Stomach (tissue), 9 donors: ENCODE results near the gene NKAIN2. TPM values are rescaled to one million over a fixed set of nuclear protein-coding genes. Genes with fewer than 3 reads are reported as not detected.

ENCODE experiments used
- DNase-seq, 2 donors: peaks; one replicate each; pipeline versions ENCODE4 v3.0.0 to v3.0.0-alpha.2; 2013 to 2019
- H3K27ac ChIP-seq, 5 donors: fragments of 200-600 bp in 4 of 5; sonication (generic) in 4 of 5; one replicate each; pipeline ENCODE4 v1.5.1; 2013 to 2019; ENCODE audit warnings: mild to moderate bottlenecking in 1 of 5, moderate library complexity in 1 of 5
- H3K27me3 ChIP-seq, 3 donors: fragments of 200-600 bp; sonication (generic); one replicate each; pipeline ENCODE4 v1.5.1; 2017 to 2019; ENCODE audit warnings: mixed run types in 1 of 3
- H3K36me3 ChIP-seq, 4 donors: fragments of 200-600 bp; sonication (generic); 1 replicate in 3 of 4; 2 replicates in 1 of 4; pipeline ENCODE4 v1.5.1; 2016 to 2019
- H3K4me1 ChIP-seq, 4 donors: fragments of 200-600 bp; sonication (generic); one replicate each; pipeline ENCODE4 v1.5.1; 2016 to 2019
- H3K4me3 ChIP-seq, 4 donors: fragments of 200-600 bp; sonication (generic) in 3 of 4; one replicate each; pipeline ENCODE4 v1.5.1; 2016 to 2019; ENCODE audit warnings: mild to moderate bottlenecking in 1 of 4
- H3K9me3 ChIP-seq, 4 donors: fragments of 200-600 bp; sonication (generic); one replicate each; pipeline ENCODE4 v1.5.1; 2016 to 2019
- EP300 ChIP-seq: sonication (generic); formaldehyde crosslinking; IDR thresholded peaks from one replicate; pipeline ENCODE4 v1.6.1; 2017; ENCODE audit warnings: antibody characterized with exemption
- POLR2A ChIP-seq, 4 donors: fragments of 450-650 bp; IDR thresholded peaks; one replicate each; pipeline ENCODE4 v1.6.1; 2016; ENCODE audit warnings: antibody characterized with exemption in 4 of 4, control low read depth in 2 of 4, mild to moderate bottlenecking in 1 of 4, moderate library complexity in 1 of 4
- POLR2AphosphoS5 ChIP-seq, 3 donors: sonication (generic); formaldehyde crosslinking; IDR thresholded peaks; one replicate each; pipeline ENCODE4 v1.6.1; 2016; ENCODE audit warnings: antibody characterized with exemption in 3 of 3
- WGBS, 5 donors: extraction: QIAGEN DNeasy Blood & Tissue Kit in 3 of 5; methylation state at CpG; one replicate each; pipeline versions ENCODE4 v1.1.5 to v1.1.7; 2013 to 2018; 5-methylcytosine and 5-hydroxymethylcytosine counted together
- intact Hi-C: fragments of 100-400 bp; cut with DNase I; formaldehyde crosslinking; loops from one replicate; pipeline ENCODE4 v1.15.1; 2023; ENCODE audit warnings: low total_unique reads
- polyA plus RNA-seq, 3 donors: library from polyadenylated mRNA; stranded (reverse); fragments of 200-250 nt; gene quantifications; one replicate each; pipeline ENCODE4 v1.2.3, GENCODE V29; 2013
- total RNA-seq, 5 donors: library from RNA; depleted of rRNA; stranded (reverse); fragments of >200 nt; gene quantifications; one replicate each; pipeline versions ENCODE4 v1.1.0 to v1.2.3, GENCODE V29; 2014 to 2016
- TF ChIP-seq, protein P1 (sequence below), 7 experiments: fragments of 450-650 bp in 4 of 7; fragments of 200-600 bp in 3 of 7; sonication (generic) in 3 of 7; IDR thresholded peaks; one replicate each; pipeline ENCODE4 v1.5.1; 2016 to 2019; ENCODE audit warnings: antibody characterized with exemption in 7 of 7, control low read depth in 2 of 7, mild to moderate bottlenecking in 1 of 7
- donor health status: healthy with polysubstance abuse.
- donor health status: Bipolar disorder and iron deficiency.
- donor health status: healthy.

The NKAIN2 gene
- total and polyA plus RNA-seq, 8 donors = 0.13 to 9.6 (median 1.5) TPM; not detected in 5

DNA sequence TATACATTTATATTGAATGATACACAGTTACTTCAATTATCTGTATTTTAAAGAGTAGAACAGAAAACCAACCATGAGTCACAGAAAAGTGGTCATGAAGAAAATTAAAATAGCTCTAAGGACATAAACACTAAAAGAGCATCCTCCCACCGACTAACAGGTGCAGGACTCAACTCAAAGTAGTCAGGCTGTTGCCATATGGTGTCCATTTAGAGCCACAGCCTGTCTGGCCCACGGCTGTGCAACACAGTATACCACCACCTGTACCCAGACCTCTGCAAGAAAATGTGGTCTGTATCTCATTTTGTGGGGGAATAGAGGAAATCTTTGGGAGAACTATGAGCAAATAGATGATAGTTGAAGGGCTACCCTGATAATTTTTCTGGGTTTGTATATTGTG lies 708.8 kb downstream of the NKAIN2 start:
- Histone ChIP-seq H3K36me3 (no peaks in the 10 kb centered on the region), H3K27me3 (no peaks in the 10 kb centered on the region), H3K9me3 (no peaks in the 10 kb centered on the region), H3K4me3 (no peak overlapping the region), H3K27ac (no peak overlapping the region), H3K4me1 (no peaks in the 10 kb centered on the region)
- WGBS, 5 donors = 56 to 78% (median 61%) methylated on average over 2 of the region's 2 CpGs
- intact Hi-C loops = no loop called here
- no peak for DNase-seq
- TF ChIP-seq POLR2A (IDR thresholded peaks at IDR 0.05) = no peak
- no peak for TF ChIP-seq POLR2AphosphoS5 (IDR thresholded peaks at IDR 0.05)
- no peak for TF ChIP-seq EP300
- TF ChIP-seq, protein P1, sequence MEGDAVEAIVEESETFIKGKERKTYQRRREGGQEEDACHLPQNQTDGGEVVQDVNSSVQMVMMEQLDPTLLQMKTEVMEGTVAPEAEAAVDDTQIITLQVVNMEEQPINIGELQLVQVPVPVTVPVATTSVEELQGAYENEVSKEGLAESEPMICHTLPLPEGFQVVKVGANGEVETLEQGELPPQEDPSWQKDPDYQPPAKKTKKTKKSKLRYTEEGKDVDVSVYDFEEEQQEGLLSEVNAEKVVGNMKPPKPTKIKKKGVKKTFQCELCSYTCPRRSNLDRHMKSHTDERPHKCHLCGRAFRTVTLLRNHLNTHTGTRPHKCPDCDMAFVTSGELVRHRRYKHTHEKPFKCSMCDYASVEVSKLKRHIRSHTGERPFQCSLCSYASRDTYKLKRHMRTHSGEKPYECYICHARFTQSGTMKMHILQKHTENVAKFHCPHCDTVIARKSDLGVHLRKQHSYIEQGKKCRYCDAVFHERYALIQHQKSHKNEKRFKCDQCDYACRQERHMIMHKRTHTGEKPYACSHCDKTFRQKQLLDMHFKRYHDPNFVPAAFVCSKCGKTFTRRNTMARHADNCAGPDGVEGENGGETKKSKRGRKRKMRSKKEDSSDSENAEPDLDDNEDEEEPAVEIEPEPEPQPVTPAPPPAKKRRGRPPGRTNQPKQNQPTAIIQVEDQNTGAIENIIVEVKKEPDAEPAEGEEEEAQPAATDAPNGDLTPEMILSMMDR (IDR thresholded peaks at IDR 0.05) = no peak

DNA sequence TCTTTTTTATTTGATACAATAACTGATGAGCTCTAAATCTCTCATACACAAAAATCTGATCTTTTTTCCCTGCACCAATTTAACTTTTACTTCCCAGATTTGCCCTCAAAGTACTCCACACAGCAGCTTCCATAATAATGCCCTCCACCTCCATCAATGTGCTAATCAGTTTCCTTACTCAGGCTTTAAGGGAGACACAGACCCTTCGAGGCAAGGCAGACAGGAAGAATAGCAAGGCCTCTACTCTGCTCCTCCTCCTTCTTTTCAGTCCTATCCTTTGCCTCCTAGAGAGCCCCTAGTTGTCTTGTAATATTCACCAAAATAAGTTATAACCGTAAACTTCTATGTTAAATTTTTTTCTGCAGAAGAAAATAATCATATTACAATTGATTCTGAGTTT lies 713.7 kb downstream of the NKAIN2 start:
- Histone ChIP-seq H3K4me3 (no peak overlapping the region), H3K9me3 (no peaks in the 10 kb centered on the region), H3K4me1 (no peaks in the 10 kb centered on the region), H3K27ac (no peak overlapping the region), H3K36me3 (no peaks in the 10 kb centered on the region), H3K27me3 (no peaks in the 10 kb centered on the region)
- no peak for DNase-seq
- TF ChIP-seq POLR2A (IDR thresholded peaks at IDR 0.05) = no peak
- no peak for TF ChIP-seq EP300
- TF ChIP-seq, protein P1 (IDR thresholded peaks at IDR 0.05) = no peak
- TF ChIP-seq POLR2AphosphoS5 (IDR thresholded peaks at IDR 0.05) = no peak
- intact Hi-C loops = no loop called here
- 58 to 67% (median 63%) methylated on average over 2 of the region's 2 CpGs for WGBS, 5 donors

DNA sequence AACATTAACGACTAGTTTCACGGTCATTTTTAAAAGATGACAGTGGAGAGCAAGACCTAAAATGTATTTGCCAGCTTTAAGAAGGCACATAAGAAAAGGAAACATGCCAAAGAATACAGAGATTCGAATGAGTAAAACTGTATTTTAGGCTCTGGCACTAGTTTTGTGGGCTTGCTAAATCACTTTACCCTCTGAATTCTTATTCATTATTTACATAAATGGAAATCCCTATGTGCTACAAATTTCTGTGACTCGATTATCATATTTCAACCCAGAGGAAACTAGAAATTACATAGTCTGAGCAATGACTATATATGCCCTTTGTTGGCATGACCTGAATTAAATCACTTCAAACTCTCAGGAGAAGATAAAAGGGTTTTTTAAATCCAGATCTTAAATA lies 716.8 kb downstream of the NKAIN2 start:
- Histone ChIP-seq H3K9me3 (no peaks in the 10 kb centered on the region), H3K27ac (no peak overlapping the region), H3K4me1 (no peaks in the 10 kb centered on the region), H3K4me3 (no peak overlapping the region), H3K27me3 (no peaks in the 10 kb centered on the region), H3K36me3 (no peaks in the 10 kb centered on the region)
- TF ChIP-seq POLR2A (IDR thresholded peaks at IDR 0.05) (no peak), POLR2AphosphoS5 (IDR thresholded peaks at IDR 0.05) (no peak), EP300 (no peak)
- TF ChIP-seq, protein P1 (IDR thresholded peaks at IDR 0.05) = no peak
- intact Hi-C loops = no loop called here
- WGBS, 5 donors = 49 to 72% (median 63%) methylated on average over 4 of the region's 4 CpGs
- no peak for DNase-seq

DNA sequence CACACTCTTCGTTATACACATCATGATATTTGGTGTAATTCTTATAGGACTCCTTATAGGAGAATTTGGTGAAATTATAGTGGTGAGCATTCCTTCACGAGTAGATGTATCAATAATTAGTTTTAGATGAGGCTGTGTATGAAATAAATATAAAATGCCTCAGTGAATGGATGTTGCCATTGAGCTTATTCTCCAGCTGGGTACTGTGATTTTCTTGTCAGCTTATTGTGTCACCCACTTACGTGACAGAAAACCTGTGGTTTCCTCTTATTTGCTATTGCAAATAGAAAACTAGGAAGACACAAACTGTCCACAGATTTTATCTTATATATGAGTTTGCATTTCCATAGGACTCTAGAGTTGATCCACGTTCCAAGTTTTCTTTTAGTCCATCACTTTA lies 718.7 kb downstream of the NKAIN2 start:
- H3K9me3 ChIP-seq = no peaks in the 10 kb centered on the region
- no peaks in the 10 kb centered on the region for H3K36me3 ChIP-seq
- intact Hi-C loops = no loop called here
- TF ChIP-seq EP300 (no peak), POLR2A (IDR thresholded peaks at IDR 0.05) (no peak), POLR2AphosphoS5 (IDR thresholded peaks at IDR 0.05) (no peak)
- TF ChIP-seq, protein P1 (IDR thresholded peaks at IDR 0.05) = no peak
- no peak overlapping the region for H3K4me3 ChIP-seq
- no peak overlapping the region for H3K27ac ChIP-seq
- no peak for DNase-seq
- H3K27me3 ChIP-seq = no peaks in the 10 kb centered on the region
- H3K4me1 ChIP-seq = no peaks in the 10 kb centered on the region
- WGBS, 5 donors = 74 to 87% (median 78%) methylated on average over 4 of the region's 4 CpGs
